B cell (primary cell): ENCODE data around the gene PAK6. TPM values are rescaled to one million over a fixed set of nuclear protein-coding genes. Genes with fewer than 3 reads are reported as not detected.
A peak's percentile ranks its signal among the peaks of the same experiment; 100 is the strongest.

Experiments
- ATAC-seq: fragments of 200-7000 bp; cut with Tn5 transposase; one replicate; pipeline ENCODE4 v1.10.0; 2021; ENCODE audit warnings: low read depth, mild to moderate bottlenecking, moderate number of reproducible peaks, moderate library complexity
- CTCF ChIA-PET: fragments of 350-600 bp; sonication (Branson Sonifier 250); formaldehyde crosslinking; loops from one replicate; lab custom pipeline; 2021; ENCODE audit warnings: antibody characterized with exemption, inconsistent platforms; lab: Charles Lee
- POLR2A ChIA-PET: fragments of 350-600 bp; sonication (Branson Sonifier 250); formaldehyde crosslinking; loops from one replicate; lab custom pipeline; 2021; ENCODE audit warnings: antibody characterized with exemption; lab: Charles Lee
- DNase-seq: peaks from one replicate; pipeline ENCODE4 v3.0.0; 2013
- H2AFZ ChIP-seq: 2 replicates; pipeline ENCODE4 v1.6.1; 2012; ENCODE audit warnings: mild to moderate bottlenecking, low read depth, low read length; ENCODE audit not compliant: insufficient read depth, poor library complexity, severe bottlenecking
- H3K27ac ChIP-seq, 2 donors: 1 replicate in 1 of 2; 2 replicates in 1 of 2; pipeline ENCODE4 v1.5.1; 2012 to 2013; ENCODE audit warnings: low read length in 2 of 2, mild to moderate bottlenecking in 2 of 2, moderate library complexity in 1 of 2
- H3K27me3 ChIP-seq, 4 experiments: fragments of 200-600 bp in 1 of 4; sonication (generic) in 1 of 4; replicated peaks in 1 of 4; 1 replicate in 2 of 4; 2 replicates in 2 of 4; pipeline versions ENCODE4 v1.6.1 to v1.7.0; 2013 to 2016; ENCODE audit warnings: low read length in 3 of 4, mild to moderate bottlenecking in 2 of 4, mixed read lengths in 1 of 4, moderate library complexity in 1 of 4; ENCODE audit not compliant: insufficient read depth in 4 of 4, control insufficient read depth in 3 of 4; ENCODE audit errors: control extremely low read depth in 1 of 4
- H3K36me3 ChIP-seq, 2 experiments: replicated peaks in 1 of 2; 1 replicate in 1 of 2; 2 replicates in 1 of 2; pipeline versions ENCODE4 v1.6.1 to v1.7.1; 2013; ENCODE audit warnings: low read length in 1 of 2; ENCODE audit not compliant: insufficient read depth in 2 of 2, control insufficient read depth in 1 of 2; ENCODE audit errors: control extremely low read depth in 1 of 2, extremely low read depth in 1 of 2
- H3K4me1 ChIP-seq, 2 donors: fragments of 200-600 bp in 1 of 2; sonication (generic) in 1 of 2; 1 replicate in 1 of 2; 2 replicates in 1 of 2; pipeline versions ENCODE4 v1.5.1 to v1.6.1; 2013 to 2017; ENCODE audit warnings: low read length in 2 of 2; ENCODE audit not compliant: control insufficient read depth in 2 of 2, insufficient read depth in 2 of 2
- H3K4me2 ChIP-seq: replicated peaks from 2 replicates; pipeline ENCODE3; 2012; ENCODE audit warnings: mild to moderate bottlenecking, low read depth, low read length; ENCODE audit not compliant: poor library complexity, severe bottlenecking
- H3K4me3 ChIP-seq, 5 experiments: fragments of 200-600 bp in 1 of 5; sonication (generic) in 1 of 5; 1 replicate in 3 of 5; 2 replicates in 2 of 5; pipeline versions ENCODE4 v1.5.1 to v1.7.0; 2011 to 2016; ENCODE audit warnings: low read length in 4 of 5, mild to moderate bottlenecking in 4 of 5, low read depth in 2 of 5, control low read depth in 1 of 5, moderate library complexity in 1 of 5; ENCODE audit not compliant: insufficient read depth in 1 of 5; ENCODE audit errors: control extremely low read depth in 1 of 5, extremely low read depth in 1 of 5
- H3K79me2 ChIP-seq: fragments of 200-600 bp; sonication (generic); one replicate; pipeline ENCODE4 v1.6.0; 2016; ENCODE audit warnings: low read length; ENCODE audit not compliant: control insufficient read depth, insufficient read depth
- H3K9ac ChIP-seq: fragments of 200-600 bp; sonication (generic); 2 replicates; pipeline ENCODE4 v1.6.1; 2017; ENCODE audit warnings: mild to moderate bottlenecking, low read length, moderate library complexity
- H3K9me3 ChIP-seq, 3 donors: one replicate each; pipeline versions ENCODE4 v1.6.1 to v1.7.1; 2013; ENCODE audit warnings: low read length in 2 of 3; ENCODE audit not compliant: control insufficient read depth in 2 of 3, insufficient read depth in 1 of 3; ENCODE audit errors: control extremely low read depth in 1 of 3
- H4K20me1 ChIP-seq: 2 replicates; pipeline ENCODE4 v1.6.0; 2012; ENCODE audit warnings: mild to moderate bottlenecking, low read length; ENCODE audit not compliant: insufficient read depth, control insufficient read depth, poor library complexity, severe bottlenecking
- H3K27ac Mint-ChIP-seq: one replicate; pipeline ENCODE4 v1.8.0; 2021; ENCODE audit warnings: mixed read lengths
- H3K27me3 Mint-ChIP-seq: one replicate; pipeline ENCODE4 v1.8.0; 2021; ENCODE audit warnings: mixed read lengths
- H3K4me1 Mint-ChIP-seq: one replicate; pipeline ENCODE4 v1.8.0; 2021; ENCODE audit warnings: mixed read lengths
- H3K4me3 Mint-ChIP-seq: one replicate; pipeline ENCODE4 v1.8.0; 2021; ENCODE audit warnings: mixed read lengths
- H3K9me3 Mint-ChIP-seq: one replicate; pipeline ENCODE4 v1.8.0; 2022; ENCODE audit warnings: mixed read lengths; ENCODE audit not compliant: insufficient read depth
- EZH2 ChIP-seq: IDR thresholded peaks from 2 replicates; pipeline ENCODE4 v1.6.1; 2012; ENCODE audit warnings: borderline replicate concordance, low read depth, mild to moderate bottlenecking, moderate library complexity, low read length; ENCODE audit not compliant: insufficient read depth, poor library complexity, severe bottlenecking
- WGBS: methylation state at CpG from one replicate; pipeline ENCODE4 v1.1.5; 2013; ENCODE audit warnings: missing lambda C conversion rate; ENCODE audit not compliant: insufficient coverage; 5-methylcytosine and 5-hydroxymethylcytosine counted together
- intact Hi-C: fragments of 100-400 bp; cut with micrococcal nuclease; formaldehyde crosslinking; loops from one replicate; pipeline ENCODE4 v1.10.0; 2022
- polyA plus RNA-seq: library from polyadenylated mRNA; depleted of rRNA; stranded (reverse); fragments of >200 nt; gene quantifications from 2 replicates; pipeline ENCODE4 v1.2.3, GENCODE V29; 2012
- total RNA-seq, 2 donors: library from RNA; stranded (reverse); fragments of 120-200 nt in 1 of 2; gene quantifications; 1 replicate in 1 of 2; 2 replicates in 1 of 2; pipeline versions ENCODE4 v1.2.3 to v1.2.4, GENCODE V29; 2013 to 2022
- TF ChIP-seq, protein P1 (sequence below): fragments of 200-600 bp; IDR thresholded peaks from one replicate; pipeline ENCODE4 v1.8.0; 2022; ENCODE audit warnings: antibody characterized with exemption, mild to moderate bottlenecking

Gene PAK6
- total and polyA plus RNA-seq, 2 donors (not counting 1 experiment from before 2014, with no cell fraction given): 0.45 to 1.2 TPM

DNA sequence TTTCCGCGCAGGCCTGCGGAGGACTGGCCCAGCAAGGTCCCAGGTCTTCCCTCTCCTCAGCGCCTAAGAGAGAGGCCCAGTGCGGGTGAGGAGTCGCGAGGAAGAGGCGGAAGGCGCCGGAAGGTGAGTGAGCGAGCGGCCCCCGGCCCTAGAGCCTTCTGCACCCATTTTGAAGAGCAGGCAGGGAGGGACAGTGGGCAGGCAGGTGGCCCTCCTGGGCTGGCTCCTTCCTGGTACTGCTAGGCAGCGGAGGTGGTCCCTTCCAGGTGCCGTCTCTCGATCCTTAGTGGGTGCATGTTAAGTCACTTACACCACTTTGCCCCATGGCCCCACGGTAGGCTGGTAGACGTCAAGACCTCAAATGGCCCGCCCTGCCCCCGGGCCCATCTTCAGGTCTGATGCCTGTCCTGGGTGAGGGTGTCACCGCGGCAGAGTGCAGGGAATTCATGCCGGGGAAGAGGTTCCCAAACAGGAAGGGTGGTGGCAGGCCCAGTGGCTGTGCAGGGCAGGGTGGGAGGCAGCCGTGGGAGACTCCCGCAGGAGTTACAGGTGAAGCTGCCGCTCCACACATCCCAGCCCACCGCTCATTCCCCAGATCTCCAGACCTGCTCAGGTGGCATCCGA, 14.4 kb downstream of the PAK6 start:
- Histone ChIP-seq H3K9ac (peak overlapping the region; percentile 68), H3K79me2 (no peaks in the 10 kb centered on the region), H4K20me1 (no peaks in the 10 kb centered on the region), H3K4me1 (peaks cover 10 to 17% of the 10 kb centered on the region in 2 donors), H3K36me3 (no peaks in the 10 kb centered on the region), H2AFZ (peak overlapping the region; percentile 77), H3K9me3 (peaks cover 0 to 6% (median 0%) of the 10 kb centered on the region in 3 donors), H3K4me3 (peak overlapping the region in 4 of 5 experiments; percentile 37 to 64 (median 54)), H3K27me3 (peaks cover 0 to 35% (median 12%) of the 10 kb centered on the region in 4 experiments), H3K27ac (no peak overlapping the region), H3K4me2 (peak overlapping the region; percentile 93)
- H3K9me3 Mint-ChIP-seq: no peaks in the 10 kb centered on the region
- TF ChIP-seq EZH2: no peak
- TF ChIP-seq, protein P1, sequence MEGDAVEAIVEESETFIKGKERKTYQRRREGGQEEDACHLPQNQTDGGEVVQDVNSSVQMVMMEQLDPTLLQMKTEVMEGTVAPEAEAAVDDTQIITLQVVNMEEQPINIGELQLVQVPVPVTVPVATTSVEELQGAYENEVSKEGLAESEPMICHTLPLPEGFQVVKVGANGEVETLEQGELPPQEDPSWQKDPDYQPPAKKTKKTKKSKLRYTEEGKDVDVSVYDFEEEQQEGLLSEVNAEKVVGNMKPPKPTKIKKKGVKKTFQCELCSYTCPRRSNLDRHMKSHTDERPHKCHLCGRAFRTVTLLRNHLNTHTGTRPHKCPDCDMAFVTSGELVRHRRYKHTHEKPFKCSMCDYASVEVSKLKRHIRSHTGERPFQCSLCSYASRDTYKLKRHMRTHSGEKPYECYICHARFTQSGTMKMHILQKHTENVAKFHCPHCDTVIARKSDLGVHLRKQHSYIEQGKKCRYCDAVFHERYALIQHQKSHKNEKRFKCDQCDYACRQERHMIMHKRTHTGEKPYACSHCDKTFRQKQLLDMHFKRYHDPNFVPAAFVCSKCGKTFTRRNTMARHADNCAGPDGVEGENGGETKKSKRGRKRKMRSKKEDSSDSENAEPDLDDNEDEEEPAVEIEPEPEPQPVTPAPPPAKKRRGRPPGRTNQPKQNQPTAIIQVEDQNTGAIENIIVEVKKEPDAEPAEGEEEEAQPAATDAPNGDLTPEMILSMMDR: no peak
- ATAC-seq: no peak
- ChIA-PET CTCF (interaction anchor here (1.0 to 1.5 kb wide), 2 partner anchors 11 to 26 kb away, joined by 3 read pairs; no protein-coding TSS in a partner anchor), POLR2A (no interaction called here)
- DNase-seq: no peak
- no peak overlapping the region for H3K27ac Mint-ChIP-seq
- H3K4me1 Mint-ChIP-seq: peaks cover 10% of the 10 kb centered on the region
- H3K27me3 Mint-ChIP-seq: peaks cover 27% of the 10 kb centered on the region
- WGBS: 42% methylated on average over 27 of the region's 28 CpGs
- intact Hi-C loops: no loop called here
- peak overlapping the region; percentile 89 for H3K4me3 Mint-ChIP-seq

- H3K27ac Mint-ChIP-seq: no peak overlapping the region
- no peak for ATAC-seq
- Histone ChIP-seq H3K4me1 (peaks cover 10 to 17% of the 10 kb centered on the region in 2 donors), H3K79me2 (no peaks in the 10 kb centered on the region), H3K4me3 (no peak overlapping the region), H3K4me2 (no peak overlapping the region), H3K9me3 (peaks cover 0 to 6% (median 0%) of the 10 kb centered on the region in 3 donors), H4K20me1 (no peaks in the 10 kb centered on the region), H3K9ac (no peak overlapping the region), H2AFZ (no peak overlapping the region), H3K27ac (no peak overlapping the region), H3K36me3 (no peaks in the 10 kb centered on the region), H3K27me3 (peaks cover 0 to 35% (median 12%) of the 10 kb centered on the region in 4 experiments)
- intact Hi-C loops: no loop called here
- no peak overlapping the region for H3K4me3 Mint-ChIP-seq
- WGBS: 89% methylated on average over 2 of the region's 3 CpGs
- ChIA-PET POLR2A (no interaction called here), CTCF (interaction anchor here (0.6 to 1.6 kb wide), 3 partner anchors 20 to 37 kb away, joined by 3 to 5 read pairs (median 4); no protein-coding TSS in a partner anchor)
- peaks cover 27% of the 10 kb centered on the region for H3K27me3 Mint-ChIP-seq
- H3K4me1 Mint-ChIP-seq: peaks cover 10% of the 10 kb centered on the region
- no peaks in the 10 kb centered on the region for H3K9me3 Mint-ChIP-seq
- no peak for TF ChIP-seq EZH2
- TF ChIP-seq, protein P1: no peak
- no peak for DNase-seq
Observed at GRCh38 chr15:40254452-40254851, 15.6 kb downstream of the PAK6 start.
